Panc1 (cell line): ENCODE data around the gene LUC7L2.

Experiments used
- CTCF ChIP-seq: fragments of 450-650 bp; IDR thresholded peaks from 2 replicates; pipeline ENCODE4 v1.5.1; 2017; ENCODE audit warnings: mild to moderate bottlenecking
- SIN3A ChIP-seq: IDR thresholded peaks from 2 replicates; pipeline ENCODE4 v1.6.1; 2012; ENCODE audit warnings: low read depth, mild to moderate bottlenecking, low read length, moderate library complexity, borderline replicate concordance; ENCODE audit not compliant: insufficient read depth

GRCh38 chr7:139351027-139351426 is 8.7 kb upstream of the LUC7L2 start:
- no peak for TF ChIP-seq CTCF
- TF ChIP-seq SIN3A = no peak
